ENCODE data around the gene NMRK1.

Gene NMRK1

GRCh38 chr9:75069171-75069570, 18.8 kb downstream of the NMRK1 start:
- Mint-ChIP-seq H3K36me3 (ENCODE audit: insufficient read depth) (peaks cover 12% of the 10 kb centered on the region), H3K4me1 (peaks cover 11% of the 10 kb centered on the region), H3K27ac (ENCODE audit: low read depth) (no peak overlapping the region), H3K27me3 (no peaks in the 10 kb centered on the region), H3K4me3 (no peak overlapping the region), H3K9me3 (no peaks in the 10 kb centered on the region)
- ATAC-seq (replicated peaks; ENCODE audit: extremely low read depth, poor library complexity, severe bottlenecking) (no peak), DNase-seq (ENCODE audit: low spot score in 2 of 2) (no peak)

- Mint-ChIP-seq H3K9me3 (no peaks in the 10 kb centered on the region), H3K27ac (ENCODE audit: low read depth) (peak overlapping the region; percentile 41), H3K27me3 (no peaks in the 10 kb centered on the region), H3K4me1 (peaks cover 11% of the 10 kb centered on the region), H3K36me3 (ENCODE audit: insufficient read depth) (peaks cover 13% of the 10 kb centered on the region), H3K4me3 (no peak overlapping the region)
- DNase-seq (ENCODE audit: low spot score in 2 of 2) (no peak), ATAC-seq (replicated peaks; ENCODE audit: extremely low read depth, poor library complexity, severe bottlenecking) (no peak)
Observed at GRCh38 chr9:75067894-75068293, 20.1 kb downstream of the NMRK1 start.

GRCh38 chr9:75065510-75065909, 22.4 kb downstream of the NMRK1 start:
- Mint-ChIP-seq H3K4me3 (no peak overlapping the region), H3K27ac (ENCODE audit: low read depth) (no peak overlapping the region), H3K36me3 (ENCODE audit: insufficient read depth) (peaks cover 12% of the 10 kb centered on the region), H3K9me3 (no peaks in the 10 kb centered on the region), H3K4me1 (no peaks in the 10 kb centered on the region), H3K27me3 (no peaks in the 10 kb centered on the region)
- DNase-seq (ENCODE audit: low spot score in 2 of 2) (no peak), ATAC-seq (replicated peaks; ENCODE audit: extremely low read depth, poor library complexity, severe bottlenecking) (no peak)

GRCh38 chr9:75064307-75065025, 23.5 kb downstream of the NMRK1 start:
- H3K36me3 Mint-ChIP-seq (ENCODE audit: insufficient read depth) = peaks cover 12% of the 10 kb centered on the region
- H3K4me3 Mint-ChIP-seq = no peak overlapping the region
- DNase-seq (ENCODE audit: low spot score in 2 of 2) (no peak), ATAC-seq (replicated peaks; ENCODE audit: extremely low read depth, poor library complexity, severe bottlenecking) (no peak)
- H3K9me3 Mint-ChIP-seq = no peaks in the 10 kb centered on the region
- no peaks in the 10 kb centered on the region for H3K27me3 Mint-ChIP-seq
- H3K4me1 Mint-ChIP-seq = no peaks in the 10 kb centered on the region
- no peak overlapping the region for H3K27ac Mint-ChIP-seq (ENCODE audit: low read depth)

- H3K27ac Mint-ChIP-seq (ENCODE audit: low read depth) = peak overlapping the region; percentile 60
- H3K9me3 Mint-ChIP-seq = no peaks in the 10 kb centered on the region
- no peak for DNase-seq (ENCODE audit: low spot score in 2 of 2)
- H3K4me1 Mint-ChIP-seq = no peaks in the 10 kb centered on the region
- ATAC-seq (replicated peaks; ENCODE audit: extremely low read depth, poor library complexity, severe bottlenecking) = no peak
- H3K36me3 Mint-ChIP-seq (ENCODE audit: insufficient read depth) = peaks cover 10% of the 10 kb centered on the region
- H3K4me3 Mint-ChIP-seq = no peak overlapping the region
- no peaks in the 10 kb centered on the region for H3K27me3 Mint-ChIP-seq
Observed at GRCh38 chr9:75063556-75064305, 24.2 kb downstream of the NMRK1 start.

GRCh38 chr9:75061169-75061568, 26.8 kb downstream of the NMRK1 start:
- no peak overlapping the region for H3K27ac Mint-ChIP-seq (ENCODE audit: low read depth)
- ATAC-seq (replicated peaks; ENCODE audit: extremely low read depth, poor library complexity, severe bottlenecking) (no peak), DNase-seq (ENCODE audit: low spot score in 2 of 2) (no peak)
- peaks cover 8% of the 10 kb centered on the region for H3K36me3 Mint-ChIP-seq (ENCODE audit: insufficient read depth)
- no peaks in the 10 kb centered on the region for H3K4me1 Mint-ChIP-seq
- no peaks in the 10 kb centered on the region for H3K9me3 Mint-ChIP-seq
- no peaks in the 10 kb centered on the region for H3K27me3 Mint-ChIP-seq
- no peak overlapping the region for H3K4me3 Mint-ChIP-seq

- H3K27ac Mint-ChIP-seq (ENCODE audit: low read depth) = no peak overlapping the region
- ATAC-seq (replicated peaks; ENCODE audit: extremely low read depth, poor library complexity, severe bottlenecking) (no peak), DNase-seq (ENCODE audit: low spot score in 2 of 2) (no peak)
- no peak overlapping the region for H3K4me3 Mint-ChIP-seq
- no peaks in the 10 kb centered on the region for H3K4me1 Mint-ChIP-seq
- no peaks in the 10 kb centered on the region for H3K9me3 Mint-ChIP-seq
- peaks cover 11% of the 10 kb centered on the region for H3K27me3 Mint-ChIP-seq
- H3K36me3 Mint-ChIP-seq (ENCODE audit: insufficient read depth) = no peaks in the 10 kb centered on the region
Observed at GRCh38 chr9:75054368-75055001, 33.5 kb downstream of the NMRK1 start.

- ATAC-seq (replicated peaks; ENCODE audit: extremely low read depth, poor library complexity, severe bottlenecking) = no peak
- Mint-ChIP-seq H3K9me3 (no peaks in the 10 kb centered on the region), H3K27ac (ENCODE audit: low read depth) (no peak overlapping the region)
Observed at GRCh38 chr9:75053869-75054268, 34.1 kb downstream of the NMRK1 start.

GRCh38 chr9:75051285-75051684, 36.7 kb downstream of the NMRK1 start:
- DNase-seq (ENCODE audit: low spot score in 2 of 2) = no peak
- H3K4me3 Mint-ChIP-seq = no peak overlapping the region

More at GRCh38 chr9:75053869-75054268, 34.1 kb downstream of the NMRK1 start:
- Mint-ChIP-seq H3K4me3 (no peak overlapping the region), H3K36me3 (ENCODE audit: insufficient read depth) (no peaks in the 10 kb centered on the region), H3K4me1 (no peaks in the 10 kb centered on the region), H3K27me3 (peaks cover 11% of the 10 kb centered on the region)
- DNase-seq (ENCODE audit: low spot score in 2 of 2) = no peak

GRCh38 chr9:75047506-75047905, 40.4 kb downstream of the NMRK1 start:
- Mint-ChIP-seq H3K9me3 (no peaks in the 10 kb centered on the region), H3K36me3 (ENCODE audit: insufficient read depth) (no peaks in the 10 kb centered on the region), H3K27me3 (peaks cover 20% of the 10 kb centered on the region), H3K4me3 (no peak overlapping the region), H3K27ac (ENCODE audit: low read depth) (no peak overlapping the region), H3K4me1 (no peaks in the 10 kb centered on the region)
- no peak for ATAC-seq (replicated peaks; ENCODE audit: extremely low read depth, poor library complexity, severe bottlenecking)
- DNase-seq (ENCODE audit: low spot score in 2 of 2) = no peak

More at GRCh38 chr9:75051285-75051684, 36.7 kb downstream of the NMRK1 start:
- Mint-ChIP-seq H3K36me3 (ENCODE audit: insufficient read depth) (no peaks in the 10 kb centered on the region), H3K9me3 (no peaks in the 10 kb centered on the region), H3K4me1 (no peaks in the 10 kb centered on the region), H3K27ac (ENCODE audit: low read depth) (no peak overlapping the region), H3K27me3 (peaks cover 12% of the 10 kb centered on the region)
- ATAC-seq (replicated peaks; ENCODE audit: extremely low read depth, poor library complexity, severe bottlenecking) = no peak

- ATAC-seq (replicated peaks; ENCODE audit: extremely low read depth, poor library complexity, severe bottlenecking) (no peak), DNase-seq (ENCODE audit: low spot score in 2 of 2) (no peak)
- no peak overlapping the region for H3K27ac Mint-ChIP-seq (ENCODE audit: low read depth)
- no peaks in the 10 kb centered on the region for H3K36me3 Mint-ChIP-seq (ENCODE audit: insufficient read depth)
- no peaks in the 10 kb centered on the region for H3K4me1 Mint-ChIP-seq
- H3K27me3 Mint-ChIP-seq = peaks cover 20% of the 10 kb centered on the region
- H3K4me3 Mint-ChIP-seq = no peak overlapping the region
- H3K9me3 Mint-ChIP-seq = no peaks in the 10 kb centered on the region
Observed at GRCh38 chr9:75046725-75047345, 41.1 kb downstream of the NMRK1 start.

GRCh38 chr9:75041041-75041440, 46.9 kb downstream of the NMRK1 start:
- ATAC-seq (replicated peaks; ENCODE audit: extremely low read depth, poor library complexity, severe bottlenecking) = no peak
- no peaks in the 10 kb centered on the region for H3K4me1 Mint-ChIP-seq

More at GRCh38 chr9:75041041-75041440, 46.9 kb downstream of the NMRK1 start:
- H3K27ac Mint-ChIP-seq (ENCODE audit: low read depth) = peak overlapping the region; percentile 9
- H3K36me3 Mint-ChIP-seq (ENCODE audit: insufficient read depth) = no peaks in the 10 kb centered on the region
- H3K27me3 Mint-ChIP-seq = peaks cover 16% of the 10 kb centered on the region
- no peak for DNase-seq (ENCODE audit: low spot score in 2 of 2)
- no peaks in the 10 kb centered on the region for H3K9me3 Mint-ChIP-seq
- no peak overlapping the region for H3K4me3 Mint-ChIP-seq

All from central memory CD8-positive, alpha-beta T cell (primary cell).